K562 (cell line): Measurements from ENCODE around the gene ZNF609. TPM values are rescaled to one million over a fixed set of nuclear protein-coding genes. Genes with fewer than 3 reads are reported as not detected.

ENCODE experiments used
- ATAC-seq: fragments of 200-7000 bp; cut with Tn5 transposase; 3 replicates; pipeline ENCODE4 v1.9.1; 2020; ENCODE audit warnings: moderate library complexity
- BruUV-seq: library from RNA; stranded (reverse); fragments of 400-500 nt; replicated peaks from 2 replicates; lab custom pipeline; 2021; lab: Mats Ljungman, UMichigan
- CTCF ChIA-PET: fragments of 300-600 bp; formaldehyde crosslinking; extraction: SDS; loops from one replicate; lab custom pipeline; 2021; ENCODE audit warnings: low intra/inter-chr PET ratio; lab: Yijun Ruan, JAX
- POLR2A ChIA-PET: fragments of 300-600, 350-650 bp; sonication (Branson Sonifier 250); formaldehyde crosslinking; extraction: SDS; loops from one replicate; lab custom pipeline; 2021; ENCODE audit warnings: antibody characterized with exemption, inconsistent platforms; lab: Yijun Ruan, JAX
- DNase-seq, 4 experiments: peaks; one replicate each; pipeline versions ENCODE4 v3.0.0 to v3.0.0-alpha.2; 2011 to 2018; ENCODE audit warnings: low spot score in 3 of 4, mixed read lengths in 3 of 4; ENCODE audit errors: extremely low read depth in 1 of 4
- FAIRE-seq: peaks from 2 replicates; lab custom pipeline; 2011; peaks lifted over from hg19 to GRCh38; lab: Jason Lieb, UNC
- H2AFZ ChIP-seq: 2 replicates; pipeline ENCODE4 v1.6.0; 2011; ENCODE audit warnings: low read depth, low read length, control low read depth, inconsistent platforms
- H3K27ac ChIP-seq: fragments of 200-600 bp; 3 replicates; pipeline ENCODE4 v1.8.0; 2011; ENCODE audit warnings: low read depth, mild to moderate bottlenecking, control low read depth, inconsistent platforms, low read length, moderate library complexity, mixed read lengths; ENCODE audit errors: extremely low read depth
- H3K27me3 ChIP-seq, 2 experiments: fragments of 300-600 bp in 1 of 2; 2 replicates in 1 of 2; 3 replicates in 1 of 2; pipeline versions ENCODE4 v1.6.0 to v1.8.0; 2011; ENCODE audit warnings: inconsistent platforms in 2 of 2, low read length in 2 of 2, mild to moderate bottlenecking in 1 of 2, mixed read lengths in 1 of 2, moderate library complexity in 1 of 2; ENCODE audit not compliant: control insufficient read depth in 2 of 2, insufficient read depth in 2 of 2
- H3K36me3 ChIP-seq: fragments of 300-600 bp; 3 replicates; pipeline ENCODE4 v1.8.0; 2011; ENCODE audit warnings: mild to moderate bottlenecking, low read length, inconsistent platforms; ENCODE audit not compliant: control insufficient read depth, insufficient read depth
- H3K4me1 ChIP-seq, 2 experiments: fragments of 200-600 bp in 1 of 2; replicated peaks in 1 of 2; 2 replicates in 1 of 2; 3 replicates in 1 of 2; pipeline versions ENCODE4 v1.5.1 to v1.8.0; 2011; ENCODE audit warnings: inconsistent platforms in 2 of 2, low read length in 2 of 2, mild to moderate bottlenecking in 1 of 2, mixed read lengths in 1 of 2, moderate library complexity in 1 of 2; ENCODE audit not compliant: control insufficient read depth in 2 of 2, insufficient read depth in 2 of 2
- H3K4me2 ChIP-seq: 2 replicates; pipeline ENCODE4 v1.6.1; 2011; ENCODE audit warnings: low read length, control low read depth, inconsistent platforms, mixed read lengths; ENCODE audit not compliant: insufficient read depth
- H3K4me3 ChIP-seq: fragments of 200-600 bp; sonication (generic), shearing (Covaris generic); 2 replicates; pipeline ENCODE4 v1.5.1; 2016; ENCODE audit warnings: control low read depth, inconsistent platforms
- H3K79me2 ChIP-seq: fragments of 200-600 bp; 3 replicates; pipeline ENCODE4 v1.8.0; 2011; ENCODE audit warnings: low read length, inconsistent platforms; ENCODE audit not compliant: control insufficient read depth, insufficient read depth
- H3K9ac ChIP-seq, 2 experiments: 2 replicates each; pipeline versions ENCODE4 v1.6.0 to v1.6.1; 2011; ENCODE audit warnings: low read depth in 2 of 2, low read length in 2 of 2, control low read depth in 1 of 2, inconsistent platforms in 1 of 2, mild to moderate bottlenecking in 1 of 2, mixed read lengths in 1 of 2; ENCODE audit not compliant: insufficient read depth in 1 of 2
- H3K9me1 ChIP-seq: one replicate; pipeline ENCODE4 v1.6.0; 2011; ENCODE audit warnings: inconsistent platforms, mild to moderate bottlenecking, low read length, moderate library complexity; ENCODE audit not compliant: control insufficient read depth, insufficient read depth
- H3K9me3 ChIP-seq: replicated peaks from 2 replicates; pipeline ENCODE4 v1.5.1; 2011; ENCODE audit warnings: low read depth, low read length, inconsistent platforms; ENCODE audit not compliant: control insufficient read depth, insufficient read depth
- H4K20me1 ChIP-seq: replicated peaks from 2 replicates; pipeline ENCODE4 v1.6.1; 2011; ENCODE audit warnings: low read length, inconsistent platforms, mixed read lengths; ENCODE audit not compliant: control insufficient read depth, insufficient read depth
- CAMTA2 ChIP-seq: fragments of 250-450 bp; sonication (Bioruptor Pico); conservative IDR thresholded peaks from 2 replicates; pipeline ENCODE4 v1.5.1; 2022
- CBX8 ChIP-seq: fragments of 200-600 bp; sonication (generic); IDR thresholded peaks from 2 replicates; pipeline ENCODE4 v1.6.1; 2012; ENCODE audit warnings: borderline replicate concordance, mixed run types, low read depth, mild to moderate bottlenecking, moderate library complexity, mixed read lengths, low read length, control low read depth, inconsistent platforms; ENCODE audit not compliant: poor library complexity, severe bottlenecking; ENCODE audit errors: extremely low read depth
- CREB5 ChIP-seq: fragments of 250-450 bp; sonication (Bioruptor Pico); IDR thresholded peaks from 2 replicates; pipeline ENCODE4 v1.5.0; 2020; ENCODE audit warnings: mild to moderate bottlenecking
- FOXP1 ChIP-seq: sonication (generic); formaldehyde crosslinking; IDR thresholded peaks from 2 replicates; pipeline ENCODE4 v1.8.0; 2022; ENCODE audit warnings: mild to moderate bottlenecking, missing genetic modification reagents
- FUS ChIP-seq: fragments of 200-400 bp; formaldehyde crosslinking; optimal IDR thresholded peaks from 2 replicates; pipeline ENCODE3; 2017; ENCODE audit warnings: low read depth, low read length
- GABPB1 ChIP-seq: sonication (generic); formaldehyde crosslinking; IDR thresholded peaks from 2 replicates; pipeline ENCODE4 v1.8.0; 2022; ENCODE audit warnings: mild to moderate bottlenecking, missing genetic modification reagents
- HNRNPL ChIP-seq: fragments of 200-400 bp; formaldehyde crosslinking; IDR thresholded peaks from 2 replicates; pipeline ENCODE4 v1.6.1; 2017; ENCODE audit warnings: low read depth, mild to moderate bottlenecking, low read length
- NR4A1 ChIP-seq, 2 experiments: fragments of 250-450 bp in 1 of 2; fragments of 450-650 bp in 1 of 2; sonication (Bioruptor Pico) in 1 of 2; IDR thresholded peaks; 2 replicates each; pipeline versions ENCODE4 v1.4.0 to v1.6.1; 2016 to 2020; ENCODE audit warnings: mild to moderate bottlenecking in 2 of 2, missing compliant biosample characterization in 1 of 2, missing genetic modification characterization in 1 of 2, moderate library complexity in 1 of 2
- PRPF4 ChIP-seq: fragments of 200-400 bp; formaldehyde crosslinking; IDR thresholded peaks from one replicate; pipeline ENCODE4 v1.6.1; 2017; ENCODE audit warnings: low read length, low read depth, mild to moderate bottlenecking; ENCODE audit not compliant: insufficient read depth, poor library complexity, severe bottlenecking
- RBM34 ChIP-seq: fragments of 200-400 bp; formaldehyde crosslinking; IDR thresholded peaks from 2 replicates; pipeline ENCODE4 v1.6.1; 2018; ENCODE audit warnings: low read length, borderline replicate concordance; ENCODE audit not compliant: insufficient read depth
- SMARCB1 ChIP-seq: IDR thresholded peaks from 2 replicates; pipeline ENCODE4 v1.6.1; 2011; ENCODE audit warnings: improper control_type of control experiment, low read depth; ENCODE audit not compliant: insufficient read length
- ZBTB9 ChIP-seq: fragments of 450-650 bp; formaldehyde crosslinking; IDR thresholded peaks from 2 replicates; pipeline ENCODE4 v1.4.0; 2020; ENCODE audit warnings: mild to moderate bottlenecking, moderate library complexity
- ZFP91 ChIP-seq: sonication (generic); formaldehyde crosslinking; IDR thresholded peaks from 2 replicates; pipeline ENCODE4 v1.8.0; 2022; ENCODE audit warnings: mild to moderate bottlenecking, missing genetic modification reagents
- ZNF12 ChIP-seq: sonication (generic); formaldehyde crosslinking; IDR thresholded peaks from 2 replicates; pipeline ENCODE4 v1.4.0; 2020; ENCODE audit warnings: mild to moderate bottlenecking, missing genetic modification reagents
- ZNF408 ChIP-seq: fragments of 250-450 bp; sonication (Bioruptor Pico); IDR thresholded peaks from 2 replicates; pipeline ENCODE4 v1.4.0; 2020; ENCODE audit warnings: low read depth, mild to moderate bottlenecking, moderate library complexity
- ZNF766 ChIP-seq: fragments of 200-800 bp; sonication (Bioruptor generic); conservative IDR thresholded peaks from 2 replicates; pipeline ENCODE4 v1.6.1; 2016; ENCODE audit warnings: missing genetic modification characterization, missing compliant biosample characterization
- ZNF780A ChIP-seq: fragments of 250-450 bp; sonication (Bioruptor Pico); IDR thresholded peaks from 2 replicates; pipeline ENCODE4 v1.5.0; 2021; ENCODE audit warnings: mild to moderate bottlenecking
- ZSCAN32 ChIP-seq: fragments of 450-650 bp; formaldehyde crosslinking; IDR thresholded peaks from 2 replicates; pipeline ENCODE4 v1.4.0; 2020; ENCODE audit warnings: mild to moderate bottlenecking, moderate library complexity
- WGBS: fragments of 100-300 bp; shearing (Covaris generic); methylation state at CpG from one replicate; pipeline ENCODE4 v1.1.6; 2016; ENCODE audit warnings: low coverage, mixed read lengths; ENCODE audit not compliant: insufficient coverage; ENCODE audit errors: missing lambda C conversion rate; 5-methylcytosine and 5-hydroxymethylcytosine counted together
- in situ Hi-C: fragments of 300-500 bp; cut with MboI; formaldehyde crosslinking; loops from 4 replicates; pipeline ENCODE4 v1.15.0; 2018; ENCODE audit warnings: inconsistent platforms, mixed read lengths
- intact Hi-C: fragments of 100-400 bp; cut with micrococcal nuclease; formaldehyde crosslinking; loops from 2 replicates; pipeline ENCODE4 v1.14.2; 2022
- polyA plus RNA-seq, 8 experiments: library from polyadenylated mRNA; depleted of rRNA in 4 of 8; stranded (reverse) in 5 of 8; unstranded in 3 of 8; fragments of >200 nt; fragmentation: Nextera tagmentation in 2 of 8; fragmentation: Illumina TruSeq in 1 of 8; extraction: Ambion mirVana in 2 of 8; extraction: Trizol in 1 of 8; gene quantifications; 2 replicates each; pipeline versions ENCODE4 v1.2.1 to v1.2.3, GENCODE V29; 2011 to 2014; ENCODE audit warnings: inconsistent platforms in 1 of 8, missing spikeins in 1 of 8
- total RNA-seq, 7 experiments: library from RNA; depleted of rRNA in 6 of 7; stranded (reverse); fragments of >200 nt in 6 of 7; fragmentation: Illumina TruSeq in 2 of 7; extraction: Trizol in 2 of 7; gene quantifications; 2 replicates each; pipeline versions ENCODE4 v1.2.1 to v1.2.3, GENCODE V29; 2011 to 2021; ENCODE audit warnings: low replicate concordance in 1 of 7

The ZNF609 gene
- total and polyA plus RNA-seq, 9 of the 15 experiments (the other 6 are each of a cell fraction or from before 2014, with no cell fraction given) = 3.0 to 38.7 (median 17.8) TPM

GRCh38 chr15:64461721-64462162 lies 1.4 kb downstream of the ZNF609 start:
- Histone ChIP-seq H3K36me3 (peaks cover 21% of the 10 kb centered on the region), H3K79me2 (peaks cover 60% of the 10 kb centered on the region), H3K27me3 (no peaks in the 10 kb centered on the region), H2AFZ (peak overlapping the region; percentile 46; the same call in 1 of the 2 replicates), H3K4me1 (peaks cover 9 to 58% of the 10 kb centered on the region in 2 experiments; a peak in 4 of 5 replicates), H3K27ac (peak overlapping the region; percentile 88), H3K4me3 (peak overlapping the region; percentile 55), H3K9me1 (no peaks in the 10 kb centered on the region), H3K4me2 (peak overlapping the region; percentile 96), H3K9ac (peak overlapping the region; percentile 81 to 89; a peak in 3 of 4 replicates), H4K20me1 (peaks cover 10% of the 10 kb centered on the region; the same call in 1 of the 2 replicates), H3K9me3 (no peaks in the 10 kb centered on the region)
- FAIRE-seq (peak; percentile 100), ATAC-seq (peak; percentile 85), DNase-seq (peak; percentile 49 to 96 (median 74))
- 0% methylated on average over 5 of the region's 5 CpGs for WGBS
- BruUV-seq = no TSS peak
- ChIA-PET CTCF (no interaction called here), POLR2A (interaction anchor here (0.6 to 1.2 kb wide), 6 partner anchors 8 to 103 kb away, joined by 3 to 4 read pairs (median 4); no protein-coding TSS in a partner anchor)
- intact Hi-C loops (loop anchor here (2.0 kb wide), 3 partner anchors 23 to 75 kb away; partner anchors contain the start of gene TRIP4), in situ Hi-C loops (no loop called here)
- TF ChIP-seq CBX8 = no peak
- TF ChIP-seq FOXP1 (CRISPR knock-in tag) = no peak
- no peak for TF ChIP-seq FUS
- no peak for TF ChIP-seq ZBTB9
- TF ChIP-seq CAMTA2 (CRISPR knock-in tag) = no peak
- TF ChIP-seq ZSCAN32 (CRISPR knock-in tag) = no peak
- no peak for TF ChIP-seq SMARCB1
- TF ChIP-seq CREB5 (CRISPR knock-in tag) = no peak
- TF ChIP-seq GABPB1 (CRISPR knock-in tag) = no peak
- no peak for TF ChIP-seq ZFP91 (CRISPR knock-in tag)
- TF ChIP-seq PRPF4 = no peak
- no peak for TF ChIP-seq ZNF12 (CRISPR knock-in tag)
- TF ChIP-seq NR4A1 (CRISPR knock-in tag; IDR thresholded peaks at IDR 0.05) = no peak
- no peak for TF ChIP-seq NR4A1 (tag; IDR thresholded peaks at IDR 0.05)
- no peak for TF ChIP-seq ZNF408
- TF ChIP-seq RBM34 = no peak
- TF ChIP-seq ZNF766 (CRISPR knock-in tag) = no peak
- no peak for TF ChIP-seq ZNF780A (CRISPR knock-in tag)
- TF ChIP-seq HNRNPL = no peak
